Measurements from ENCODE around the gene PHACTR3. TPM values are rescaled to one million over a fixed set of nuclear protein-coding genes. Genes with fewer than 3 reads are reported as not detected.

Gene PHACTR3
- total RNA-seq, 1 experiment from 2014 or later: 0.10 TPM

DNA sequence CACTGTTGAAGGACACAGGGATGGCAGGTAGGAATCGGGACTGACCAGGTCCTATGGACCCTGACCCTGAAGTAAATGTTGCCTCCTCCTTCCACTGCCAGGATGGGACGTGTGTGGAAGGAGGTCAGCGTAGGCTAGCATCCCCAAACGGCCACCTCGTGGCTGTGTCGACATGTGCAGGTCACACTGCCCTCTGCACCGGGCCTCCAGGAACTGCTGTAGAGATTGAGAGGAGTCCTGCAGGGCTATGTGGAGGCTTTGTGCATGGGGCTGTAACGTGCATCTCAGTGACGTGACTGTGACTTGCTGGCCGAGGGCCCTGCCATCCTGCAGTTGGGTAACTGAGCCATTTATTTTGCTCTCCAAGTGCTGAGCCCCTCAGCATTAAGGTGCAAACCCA lies 149.5 kb downstream of the PHACTR3 start:
- ChIA-PET POLR2A (no interaction called here), CTCF (interaction anchor here (1.0 to 1.4 kb wide), 2 partner anchors 154 to 156 kb away, joined by 3 to 5 read pairs; no protein-coding TSS in a partner anchor)
- intact Hi-C loops (cut with micrococcal nuclease; ENCODE audit: unreplicated experiment): loop anchor here (1.0 kb wide), 1 partner anchor 156 kb away; no protein-coding TSS in a partner anchor
- Histone ChIP-seq H3K27ac (ENCODE audit: low read length) (no peak overlapping the region), H3K9me3 (ENCODE audit: control insufficient read depth, insufficient read depth, low read depth, low read length) (no peaks in the 10 kb centered on the region), H3K4me3 (ENCODE audit: low read depth in 2 of 2, low read length in 2 of 2) (no peak overlapping the region), H3K27me3 (ENCODE audit: control insufficient read depth, insufficient read depth, low read length) (peaks cover 5% of the 10 kb centered on the region; the same call in 1 of the 2 replicates), H3K4me1 (ENCODE audit: control insufficient read depth, insufficient read depth, low read length) (no peaks in the 10 kb centered on the region), H3K36me3 (ENCODE audit: control insufficient read depth, insufficient read depth, low read length) (no peaks in the 10 kb centered on the region)
- no TSS peak for BruUV-seq (replicated peaks)
- DNase-seq (ENCODE audit: low read depth, low spot score): no peak
- peak; percentile 52; the same call in 1 of the 2 replicates for ATAC-seq
- in situ Hi-C loops (cut with HindIII; ENCODE audit: low pct_unique_long_range_greater_than_20kb, low sequenced_read_pairs): no loop called here
- no peak for TF ChIP-seq SIN3A (IDR thresholded peaks at IDR 0.05; ENCODE audit: borderline replicate concordance, insufficient read depth, low read depth, low read length)
- TF ChIP-seq, protein P1, sequence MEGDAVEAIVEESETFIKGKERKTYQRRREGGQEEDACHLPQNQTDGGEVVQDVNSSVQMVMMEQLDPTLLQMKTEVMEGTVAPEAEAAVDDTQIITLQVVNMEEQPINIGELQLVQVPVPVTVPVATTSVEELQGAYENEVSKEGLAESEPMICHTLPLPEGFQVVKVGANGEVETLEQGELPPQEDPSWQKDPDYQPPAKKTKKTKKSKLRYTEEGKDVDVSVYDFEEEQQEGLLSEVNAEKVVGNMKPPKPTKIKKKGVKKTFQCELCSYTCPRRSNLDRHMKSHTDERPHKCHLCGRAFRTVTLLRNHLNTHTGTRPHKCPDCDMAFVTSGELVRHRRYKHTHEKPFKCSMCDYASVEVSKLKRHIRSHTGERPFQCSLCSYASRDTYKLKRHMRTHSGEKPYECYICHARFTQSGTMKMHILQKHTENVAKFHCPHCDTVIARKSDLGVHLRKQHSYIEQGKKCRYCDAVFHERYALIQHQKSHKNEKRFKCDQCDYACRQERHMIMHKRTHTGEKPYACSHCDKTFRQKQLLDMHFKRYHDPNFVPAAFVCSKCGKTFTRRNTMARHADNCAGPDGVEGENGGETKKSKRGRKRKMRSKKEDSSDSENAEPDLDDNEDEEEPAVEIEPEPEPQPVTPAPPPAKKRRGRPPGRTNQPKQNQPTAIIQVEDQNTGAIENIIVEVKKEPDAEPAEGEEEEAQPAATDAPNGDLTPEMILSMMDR (IDR thresholded peaks at IDR 0.05): no peak
- TF ChIP-seq TCF7L2 (IDR thresholded peaks at IDR 0.05; ENCODE audit: low read depth, low read length): no peak
- no peak for TF ChIP-seq REST (IDR thresholded peaks at IDR 0.05; ENCODE audit: insufficient read depth in 1 of 2, low read depth in 2 of 2, low read length in 1 of 2)
- TF ChIP-seq POLR2AphosphoS5 (IDR thresholded peaks at IDR 0.05; ENCODE audit: low read depth, low read length): no peak

GRCh38 chr20:59754551-59754950 lies 150.2 kb downstream of the PHACTR3 start:
- intact Hi-C loops (cut with micrococcal nuclease; ENCODE audit: unreplicated experiment): loop anchor here (1.0 kb wide), 1 partner anchor 156 kb away; no protein-coding TSS in a partner anchor
- no TSS peak for BruUV-seq (replicated peaks)
- H3K27me3 ChIP-seq (ENCODE audit: control insufficient read depth, insufficient read depth, low read length): peaks cover under 1% of the 10 kb centered on the region; the same call in 1 of the 2 replicates
- TF ChIP-seq REST (IDR thresholded peaks at IDR 0.05; ENCODE audit: insufficient read depth in 1 of 2, low read depth in 2 of 2, low read length in 1 of 2): no peak
- no peak for TF ChIP-seq TCF7L2 (IDR thresholded peaks at IDR 0.05; ENCODE audit: low read depth, low read length)
- TF ChIP-seq POLR2AphosphoS5 (IDR thresholded peaks at IDR 0.05; ENCODE audit: low read depth, low read length): no peak
- TF ChIP-seq, protein P1 (IDR thresholded peaks at IDR 0.05): no peak
- TF ChIP-seq SIN3A (IDR thresholded peaks at IDR 0.05; ENCODE audit: borderline replicate concordance, insufficient read depth, low read depth, low read length): no peak
- H3K27ac ChIP-seq (ENCODE audit: low read length): no peak overlapping the region
- ATAC-seq (no peak), DNase-seq (ENCODE audit: low read depth, low spot score) (no peak)
- H3K4me3 ChIP-seq (ENCODE audit: low read depth in 2 of 2, low read length in 2 of 2): no peak overlapping the region
- ChIA-PET POLR2A (no interaction called here), CTCF (no interaction called here)
- H3K4me1 ChIP-seq (ENCODE audit: control insufficient read depth, insufficient read depth, low read length): no peaks in the 10 kb centered on the region
- no peaks in the 10 kb centered on the region for H3K36me3 ChIP-seq (ENCODE audit: control insufficient read depth, insufficient read depth, low read length)
- in situ Hi-C loops (cut with HindIII; ENCODE audit: low pct_unique_long_range_greater_than_20kb, low sequenced_read_pairs): no loop called here
- H3K9me3 ChIP-seq (ENCODE audit: control insufficient read depth, insufficient read depth, low read depth, low read length): no peaks in the 10 kb centered on the region
